GM23338 (cell line): ENCODE measurements around the gene CHST6. TPM values are rescaled to one million over a fixed set of nuclear protein-coding genes. Genes with fewer than 3 reads are reported as not detected.

ENCODE experiments used
- ATAC-seq: fragments of 200-7000 bp; cut with Tn5 transposase; 3 replicates; pipeline ENCODE4 v1.9.1; 2020
- DNase-seq: peaks from one replicate; pipeline ENCODE4 v3.0.0-alpha.2; 2015; ENCODE audit warnings: low spot score
- H2AFZ ChIP-seq: fragments of 200-600 bp; sonication (generic); 2 replicates; pipeline ENCODE4 v1.8.0; 2016; ENCODE audit warnings: antibody characterized with exemption, mild to moderate bottlenecking, moderate library complexity
- H3F3A ChIP-seq: fragments of 200-600 bp; sonication (generic); replicated peaks from 2 replicates; pipeline ENCODE4 v1.8.0; 2017; ENCODE audit warnings: antibody characterized with exemption, mixed run types, low read depth
- H3K27ac ChIP-seq: fragments of 200-600 bp; sonication (generic); 2 replicates; pipeline ENCODE4 v1.6.1; 2016; ENCODE audit warnings: low read depth
- H3K27me3 ChIP-seq: fragments of 200-600 bp; sonication (generic); 2 replicates; pipeline ENCODE4 v1.8.0; 2016; ENCODE audit warnings: mild to moderate bottlenecking, mixed run types, moderate library complexity; ENCODE audit not compliant: insufficient read depth
- H3K36me3 ChIP-seq: fragments of 200-600 bp; sonication (generic); 2 replicates; pipeline ENCODE4 v1.8.0; 2016; ENCODE audit warnings: mild to moderate bottlenecking; ENCODE audit not compliant: insufficient read depth
- H3K4me1 ChIP-seq: fragments of 200-600 bp; sonication (generic); 2 replicates; pipeline ENCODE4 v1.8.0; 2016; ENCODE audit warnings: mild to moderate bottlenecking, moderate library complexity; ENCODE audit not compliant: insufficient read depth
- H3K4me2 ChIP-seq: fragments of 200-600 bp; sonication (generic); 2 replicates; pipeline ENCODE4 v1.7.1; 2017; ENCODE audit warnings: mixed run types
- H3K4me3 ChIP-seq: fragments of 200-600 bp; sonication (generic); 2 replicates; pipeline ENCODE4 v1.6.1; 2016; ENCODE audit warnings: mixed run types
- H3K79me2 ChIP-seq: fragments of 200-600 bp; sonication (generic); replicated peaks from 2 replicates; pipeline ENCODE4 v1.8.0; 2017; ENCODE audit warnings: mild to moderate bottlenecking; ENCODE audit not compliant: insufficient read depth
- H3K9me2 ChIP-seq: fragments of 200-600 bp; sonication (generic); 2 replicates; pipeline ENCODE4 v1.8.0; 2017; ENCODE audit not compliant: insufficient read depth
- H4K20me1 ChIP-seq: fragments of 200-600 bp; sonication (generic); replicated peaks from 2 replicates; pipeline ENCODE4 v1.8.0; 2017; ENCODE audit warnings: mild to moderate bottlenecking; ENCODE audit not compliant: insufficient read depth
- H3K27ac Mint-ChIP-seq: 2 replicates; pipeline ENCODE4 v1.8.0; 2020; ENCODE audit warnings: inconsistent platforms, mild to moderate bottlenecking, moderate library complexity, mixed read lengths
- H3K27me3 Mint-ChIP-seq: 3 replicates; pipeline ENCODE4 v1.8.0; 2022; ENCODE audit warnings: low read depth, mild to moderate bottlenecking, moderate library complexity, mixed read lengths, inconsistent platforms; ENCODE audit not compliant: insufficient read depth, poor library complexity
- H3K36me3 Mint-ChIP-seq: 3 replicates; pipeline ENCODE4 v1.8.0; 2021; ENCODE audit warnings: low read depth, mild to moderate bottlenecking, inconsistent platforms, moderate library complexity, mixed read lengths
- H3K4me1 Mint-ChIP-seq: 3 replicates; pipeline ENCODE4 v1.8.0; 2020; ENCODE audit warnings: mild to moderate bottlenecking, inconsistent platforms, mixed read lengths
- H3K4me3 Mint-ChIP-seq: 3 replicates; pipeline ENCODE4 v1.8.0; 2021; ENCODE audit warnings: moderate library complexity, mild to moderate bottlenecking, inconsistent platforms, mixed read lengths
- H3K9me3 Mint-ChIP-seq: 3 replicates; pipeline ENCODE4 v1.8.0; 2020; ENCODE audit warnings: moderate library complexity, mild to moderate bottlenecking, inconsistent platforms, mixed read lengths
- CREB1 ChIP-seq: fragments of 250-450 bp; sonication (Bioruptor Pico); IDR thresholded peaks from 2 replicates; pipeline ENCODE4 v1.5.0; 2020; ENCODE audit warnings: low read depth, mild to moderate bottlenecking, moderate library complexity
- CTCF ChIP-seq, 2 experiments: fragments of 200-600 bp in 1 of 2; sonication (generic) in 1 of 2; conservative IDR thresholded peaks; 2 replicates each; pipeline versions ENCODE4 v1.5.1 to v1.6.1; 2016 to 2017; ENCODE audit warnings: antibody characterized with exemption in 2 of 2, low read depth in 2 of 2, mild to moderate bottlenecking in 2 of 2, moderate library complexity in 1 of 2
- ETS1 ChIP-seq: IDR thresholded peaks from 2 replicates; pipeline ENCODE4 v1.6.1; 2016; ENCODE audit warnings: antibody characterized with exemption
- EZH2 ChIP-seq: fragments of 200-600 bp; sonication (generic); IDR thresholded peaks from one replicate; pipeline ENCODE4 v1.8.0; 2017; ENCODE audit warnings: antibody characterized with exemption, mild to moderate bottlenecking, low read depth; ENCODE audit not compliant: unreplicated experiment
- EZH2phosphoT487 ChIP-seq: fragments of 200-600 bp; sonication (generic); IDR thresholded peaks from one replicate; pipeline ENCODE4 v1.8.1; 2018; ENCODE audit warnings: antibody characterized with exemption; ENCODE audit not compliant: unreplicated experiment
- JUNB ChIP-seq: IDR thresholded peaks from one replicate; pipeline ENCODE4 v1.6.1; 2016; ENCODE audit warnings: antibody characterized with exemption; ENCODE audit not compliant: unreplicated experiment
- NANOG ChIP-seq: IDR thresholded peaks from 2 replicates; pipeline ENCODE4 v1.6.1; 2016; ENCODE audit warnings: antibody characterized with exemption, borderline replicate concordance
- POLR2AphosphoS5 ChIP-seq: IDR thresholded peaks from 2 replicates; pipeline ENCODE4 v1.6.1; 2016; ENCODE audit warnings: antibody characterized with exemption, low read depth
- REST ChIP-seq: IDR thresholded peaks from one replicate; pipeline ENCODE4 v1.6.1; 2018; ENCODE audit warnings: antibody characterized with exemption; ENCODE audit not compliant: unreplicated experiment
- STAT1 ChIP-seq: IDR thresholded peaks from one replicate; pipeline ENCODE4 v1.6.1; 2016; ENCODE audit warnings: antibody characterized with exemption; ENCODE audit not compliant: unreplicated experiment
- ZNF114 ChIP-seq: fragments of 250-450 bp; sonication (Bioruptor Pico); IDR thresholded peaks from 2 replicates; pipeline ENCODE4 v1.5.0; 2020; ENCODE audit warnings: mild to moderate bottlenecking, moderate library complexity
- ZNF462 ChIP-seq: fragments of 250-450 bp; sonication (Bioruptor Pico); IDR thresholded peaks from 2 replicates; pipeline ENCODE4 v1.5.0; 2020; ENCODE audit warnings: mild to moderate bottlenecking, moderate library complexity
- polyA plus RNA-seq: library from polyadenylated mRNA; unstranded; fragments of >200 nt; fragmentation: Nextera tagmentation; extraction: Ambion mirVana; gene quantifications from 2 replicates; pipeline ENCODE4 v1.2.1, GENCODE V29; 2016
- total RNA-seq: library from RNA; depleted of rRNA; stranded (reverse); fragments of >200 nt; shearing (Covaris generic); gene quantifications from 2 replicates; pipeline ENCODE4 v1.2.3, GENCODE V29; 2014

CHST6 gene
- total and polyA plus RNA-seq, 2 experiments from 2014 or later, result 2.7 to 22.2 TPM

- H3K27ac ChIP-seq, result peak overlapping the region; percentile 52
- no peaks in the 10 kb centered on the region for H3F3A ChIP-seq
- H3K36me3 Mint-ChIP-seq, result peaks cover 20% of the 10 kb centered on the region
- H3K4me2 ChIP-seq, result no peak overlapping the region; the same call in 1 of the 2 replicates
- ATAC-seq, result no peak
- H3K9me3 Mint-ChIP-seq, result peaks cover 3% of the 10 kb centered on the region; the same call in 1 of the 3 replicates
- no peaks in the 10 kb centered on the region for H3K36me3 ChIP-seq
- H3K27me3 ChIP-seq, result no peaks in the 10 kb centered on the region
- H3K79me2 ChIP-seq, result no peaks in the 10 kb centered on the region
- H4K20me1 ChIP-seq, result no peaks in the 10 kb centered on the region
- no peaks in the 10 kb centered on the region; the same call in 1 of the 2 replicates for H3K4me1 ChIP-seq
- no peak for TF ChIP-seq NANOG
- no peak for TF ChIP-seq STAT1
- no peak for TF ChIP-seq EZH2
- TF ChIP-seq ZNF462 (CRISPR knock-in tag), result no peak
- TF ChIP-seq EZH2phosphoT487, result no peak
- TF ChIP-seq ETS1, result no peak
- no peak for TF ChIP-seq POLR2AphosphoS5
- no peak for TF ChIP-seq ZNF114 (CRISPR knock-in tag)
- TF ChIP-seq REST, result no peak
- TF ChIP-seq CREB1 (CRISPR knock-in tag), result no peak
- no peak for TF ChIP-seq JUNB
- no peak for TF ChIP-seq CTCF (conservative IDR thresholded peaks at IDR 0.05; ENCODE audit: low read depth in 2 of 2)
- peaks cover 15% of the 10 kb centered on the region for H3K27me3 Mint-ChIP-seq
- H3K4me3 ChIP-seq, result no peak overlapping the region
- no peak overlapping the region for H3K4me3 Mint-ChIP-seq
- peaks cover 15% of the 10 kb centered on the region for H3K4me1 Mint-ChIP-seq
- DNase-seq, result no peak
- H3K9me2 ChIP-seq, result no peaks in the 10 kb centered on the region; the same call in 1 of the 2 replicates
- peak overlapping the region; percentile 86; the same call in 1 of the 2 replicates for H3K27ac Mint-ChIP-seq
- no peak overlapping the region for H2AFZ ChIP-seq
Observed at GRCh38 chr16:75472908-75473877, 22.0 kb downstream of the CHST6 start.
